HG03066 (cell line): Measurements from ENCODE around the gene ELMO1.

Experiments
- ATAC-seq: cut with Tn5 transposase; IDR thresholded peaks from one replicate; pipeline ENCODE4 v1.9.1; 2021; ENCODE audit warnings: low read depth; ENCODE audit not compliant: unreplicated experiment

The ELMO1 gene

DNA sequence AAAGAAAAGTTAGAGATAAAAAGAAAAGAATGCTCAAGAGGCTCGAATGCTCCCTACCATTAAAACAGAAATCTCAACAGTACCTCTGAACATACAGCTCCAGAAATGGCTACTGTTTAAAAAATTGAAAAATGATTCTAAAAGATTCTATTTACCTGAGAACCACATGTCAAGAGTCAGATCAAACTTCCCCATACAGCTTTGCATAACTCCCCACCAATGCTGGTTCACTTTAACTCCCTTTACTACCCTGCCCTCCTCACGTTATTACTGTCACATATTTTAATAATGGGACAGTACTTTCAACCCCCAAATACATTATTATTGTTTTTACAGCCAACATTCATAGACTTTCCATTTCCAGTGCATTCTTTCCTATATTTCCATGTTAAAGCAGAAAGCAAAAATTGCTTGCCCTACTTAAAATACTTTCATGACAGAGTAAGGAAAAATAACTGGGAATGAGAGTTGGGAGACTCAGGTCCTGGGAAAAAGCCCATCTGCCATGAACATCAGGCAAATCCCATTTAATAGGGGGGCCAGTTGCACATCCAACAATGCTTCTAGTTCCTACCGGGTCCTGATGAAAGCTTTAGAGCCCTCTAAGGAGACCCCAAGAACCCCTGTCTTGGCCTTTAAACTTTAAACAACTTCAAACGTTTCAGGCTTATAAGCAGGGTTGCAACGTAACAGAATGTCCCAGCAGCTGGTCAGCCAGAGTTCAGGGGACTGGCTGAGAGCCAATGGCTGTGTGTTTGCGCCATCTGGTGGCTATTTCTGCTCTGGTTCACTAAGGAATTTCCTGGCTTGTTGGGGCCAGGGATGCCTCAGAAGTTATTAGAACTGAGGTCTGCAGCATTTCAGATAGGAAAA is 247.4 kb downstream of the ELMO1 start:
- no peak for ATAC-seq

DNA sequence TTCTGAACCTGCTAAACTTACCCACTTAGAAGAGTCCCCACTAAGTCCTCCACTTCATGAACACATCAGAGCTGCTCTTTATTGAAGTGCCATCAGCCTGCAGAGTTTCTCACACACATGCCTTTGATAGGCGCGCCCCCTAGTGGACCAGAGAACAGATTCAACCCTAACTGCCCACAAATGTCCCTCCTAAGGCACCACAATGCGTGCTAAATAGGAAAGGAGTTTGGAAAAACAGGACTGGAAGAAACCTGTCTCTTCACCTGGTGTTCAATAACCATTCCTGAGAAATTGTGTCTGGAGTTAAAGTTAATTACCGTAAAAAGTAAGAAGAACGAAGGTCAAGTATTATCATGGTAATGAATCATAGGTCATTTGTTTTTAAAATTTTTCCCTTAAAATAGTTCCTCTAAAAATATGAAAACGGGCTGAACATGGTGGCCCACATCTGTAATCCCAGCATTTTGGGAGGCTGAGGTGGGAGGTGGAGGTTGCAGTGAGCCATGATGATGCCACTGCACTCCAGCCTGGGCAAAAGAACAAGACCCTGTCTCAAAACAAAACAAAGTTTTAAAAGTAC is 249.7 kb downstream of the ELMO1 start:
- no peak for ATAC-seq

DNA sequence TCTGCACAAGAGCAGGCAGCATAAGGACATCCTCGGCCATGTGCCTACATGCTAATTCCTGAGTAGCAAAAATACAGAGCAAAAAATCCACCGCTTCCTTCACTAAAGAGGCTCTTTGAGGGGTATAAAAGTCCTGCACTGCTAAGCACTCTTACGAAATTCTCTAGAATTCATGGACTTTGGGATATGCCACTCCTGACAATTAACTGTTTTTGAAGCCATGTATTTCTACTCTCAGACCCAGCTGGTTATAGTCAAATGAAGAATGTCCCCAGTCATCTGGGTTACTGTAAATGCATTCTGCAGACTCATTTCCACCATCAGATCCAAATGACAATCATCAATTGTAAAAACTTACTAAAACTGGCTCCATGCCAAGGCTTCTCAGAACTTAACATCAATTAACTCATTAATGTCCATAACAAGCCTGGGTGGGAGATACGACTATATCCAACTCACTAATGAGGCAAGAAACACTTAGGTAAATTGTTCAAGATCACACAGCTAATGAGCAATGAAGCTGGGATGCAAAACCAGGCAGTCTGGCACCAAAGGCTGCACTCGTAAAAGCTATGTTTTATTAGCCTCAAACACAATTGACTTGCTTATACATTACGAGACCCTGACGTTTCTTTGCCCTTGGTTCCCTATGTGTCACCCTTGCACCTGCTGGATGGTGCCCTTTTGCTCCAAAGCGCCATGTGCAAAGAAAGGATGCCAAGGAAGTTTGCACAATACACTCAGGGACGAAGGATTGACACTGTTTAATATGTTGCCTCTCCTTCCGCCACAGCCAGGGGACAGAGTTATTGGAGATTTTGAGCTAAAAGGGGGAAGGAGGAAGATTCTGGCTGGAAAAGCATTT is 250.4 kb downstream of the ELMO1 start:
- no peak for ATAC-seq

DNA sequence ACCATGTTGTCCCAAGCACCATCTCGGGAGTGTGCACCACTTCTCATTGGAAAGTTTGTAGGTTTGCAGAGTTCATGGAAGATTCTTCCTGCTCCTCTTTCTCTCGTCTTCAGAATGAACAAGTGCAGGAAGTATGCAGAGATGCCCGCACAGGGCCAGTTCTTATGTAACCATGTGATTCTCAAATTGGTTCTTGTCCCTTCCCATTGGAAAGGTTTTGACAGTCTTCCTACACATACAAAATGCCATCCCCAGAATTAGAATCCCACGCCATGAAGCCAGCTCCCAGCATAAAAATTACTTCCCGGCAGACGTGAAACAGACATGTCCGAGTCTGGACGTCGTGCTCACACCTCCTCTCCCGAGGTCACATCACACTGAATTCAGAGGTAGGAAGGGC is 251.6 kb downstream of the ELMO1 start:
- ATAC-seq: no peak

DNA sequence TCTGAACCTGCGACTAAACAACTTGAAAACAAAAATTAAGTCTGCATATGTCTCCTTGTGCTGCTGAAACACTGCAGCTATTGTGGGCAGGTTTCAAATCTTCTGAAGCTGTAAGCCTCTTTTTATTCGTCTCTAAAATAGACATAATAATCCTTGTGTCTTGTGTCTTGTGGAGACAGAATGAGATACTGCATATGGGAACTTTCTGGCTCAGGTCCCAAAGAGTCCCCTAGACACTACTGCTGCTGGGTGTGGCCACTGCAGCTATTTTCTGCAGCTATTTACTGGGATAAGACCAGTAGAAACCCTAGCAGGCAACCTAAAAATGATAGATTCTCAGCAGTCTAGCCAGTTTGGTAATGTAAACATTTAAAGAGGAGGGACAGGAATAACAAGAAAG is 252.0 kb downstream of the ELMO1 start:
- ATAC-seq: no peak

DNA sequence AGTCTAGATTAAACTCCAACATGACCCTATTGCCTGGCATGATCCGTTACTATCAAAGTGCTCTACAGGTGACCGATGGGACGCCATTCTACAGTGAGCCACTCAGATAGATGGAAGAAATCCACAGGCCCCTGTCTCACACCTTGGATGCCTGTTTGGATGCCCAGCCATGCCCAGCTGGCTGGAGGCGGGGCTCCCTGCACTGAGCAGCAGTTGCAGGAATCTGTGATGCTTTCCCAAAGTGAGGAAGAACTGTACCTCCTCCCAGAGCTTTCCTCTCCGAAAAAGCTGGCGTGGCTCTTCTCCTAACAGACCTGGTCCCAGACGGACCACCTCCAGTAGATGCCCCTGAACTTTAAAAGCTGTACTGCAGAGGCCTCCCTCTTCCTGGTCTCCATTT is 253.3 kb downstream of the ELMO1 start:
- no peak for ATAC-seq

DNA sequence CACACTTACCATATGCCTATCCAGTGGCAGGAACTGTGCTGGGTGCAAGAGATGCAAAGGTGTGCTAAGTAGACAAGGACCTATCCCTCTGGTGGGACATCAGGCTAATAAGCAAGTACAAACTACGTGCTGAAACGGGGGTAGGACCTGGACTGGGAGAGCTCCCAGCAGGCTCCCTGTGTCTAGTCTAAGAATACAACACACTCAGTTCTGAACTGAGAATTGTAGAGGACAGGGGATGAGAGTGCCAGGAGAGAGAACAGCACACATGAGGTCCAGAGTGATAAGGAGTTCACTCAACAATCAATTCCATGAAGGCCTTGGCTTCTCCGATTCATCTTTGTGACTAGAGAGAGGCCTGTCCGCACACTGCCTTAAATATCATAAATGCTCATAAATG is 253.7 kb downstream of the ELMO1 start:
- no peak for ATAC-seq

GRCh38 chr7:37193775-37194135 is 254.9 kb downstream of the ELMO1 start:
- no peak for ATAC-seq

- no peak for ATAC-seq
Measured at GRCh38 chr7:37193087-37193774, 255.4 kb downstream of the ELMO1 start.

GRCh38 chr7:37191797-37192196 is 256.9 kb downstream of the ELMO1 start:
- no peak for ATAC-seq

DNA sequence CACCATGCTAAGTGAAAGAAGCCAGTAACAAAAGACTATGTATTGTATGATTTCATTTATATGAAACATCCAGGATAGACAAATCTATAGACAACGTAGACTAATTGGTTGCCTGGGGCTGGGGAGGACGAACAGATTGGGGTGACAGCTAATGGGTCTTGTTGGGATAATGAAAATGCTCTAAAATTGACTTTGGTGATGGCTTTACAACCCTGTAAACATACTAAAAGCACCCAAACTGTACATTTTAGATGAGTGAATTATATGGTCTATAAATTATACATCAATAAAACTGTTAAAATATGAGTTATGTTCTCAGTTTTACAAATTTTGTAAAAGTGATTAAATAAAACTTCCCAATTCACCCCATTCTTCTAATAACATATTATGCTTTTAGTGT is 261.5 kb downstream of the ELMO1 start:
- no peak for ATAC-seq

GRCh38 chr7:37186753-37187152 is 261.9 kb downstream of the ELMO1 start:
- ATAC-seq: no peak

GRCh38 chr7:37181550-37181932 is 267.1 kb downstream of the ELMO1 start:
- ATAC-seq: no peak

GRCh38 chr7:37180828-37181549 is 267.7 kb downstream of the ELMO1 start:
- no peak for ATAC-seq

DNA sequence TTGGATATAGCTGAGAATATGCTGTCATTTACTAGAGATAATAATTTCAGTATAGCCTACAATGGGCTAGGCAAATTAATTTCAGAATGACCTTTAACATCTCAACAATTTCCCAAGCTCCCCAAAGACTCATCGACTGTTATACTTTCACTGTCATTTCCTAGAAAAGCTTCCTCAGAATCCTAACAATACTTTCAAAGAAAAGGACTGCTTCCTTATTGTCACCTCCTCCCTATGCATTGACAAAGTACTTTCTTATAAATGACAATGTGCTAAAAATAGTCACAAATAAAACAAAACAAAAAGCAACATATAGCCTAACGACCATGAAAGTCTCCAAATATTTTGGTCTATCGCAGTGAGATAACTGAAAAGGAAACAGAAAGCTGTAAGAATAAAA is 272.6 kb downstream of the ELMO1 start:
- no peak for ATAC-seq

DNA sequence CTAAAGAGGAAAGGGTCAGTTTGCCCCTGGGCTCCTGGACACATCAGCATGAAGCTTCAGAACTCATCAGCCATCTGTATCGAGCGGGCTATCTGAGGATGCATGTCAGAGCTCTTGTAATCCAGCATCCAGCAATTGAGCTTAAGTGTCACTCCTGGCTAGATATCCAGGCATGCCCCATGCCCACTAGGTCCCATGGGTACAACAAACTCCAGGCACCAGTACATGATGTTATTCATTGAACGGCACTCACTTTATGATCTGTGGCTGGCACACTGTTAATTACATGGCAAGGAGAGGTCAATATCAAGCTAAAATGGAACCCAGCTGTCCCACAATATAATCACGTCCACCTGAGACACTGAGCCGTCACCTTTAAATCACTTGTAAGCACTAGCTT is 274.2 kb downstream of the ELMO1 start:
- no peak for ATAC-seq

DNA sequence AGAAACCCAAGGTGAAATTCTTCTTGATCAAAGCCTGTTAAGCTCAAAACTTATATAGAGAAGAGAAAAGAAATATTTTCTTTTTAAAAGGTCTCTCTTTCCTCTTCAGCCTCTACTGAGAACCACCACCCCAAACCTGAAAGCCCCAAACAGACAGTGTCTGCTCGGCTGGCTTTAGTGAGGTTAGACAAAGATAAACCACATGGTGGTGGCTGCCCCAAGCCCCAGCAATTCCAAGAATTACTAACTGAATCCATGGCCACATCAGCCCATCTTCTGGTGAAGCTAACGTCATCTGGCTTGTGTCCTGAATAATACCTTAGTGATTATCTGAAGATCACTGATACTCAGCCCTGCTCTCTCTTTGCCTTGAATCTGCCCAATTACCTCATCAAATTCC is 275.0 kb downstream of the ELMO1 start:
- no peak for ATAC-seq

DNA sequence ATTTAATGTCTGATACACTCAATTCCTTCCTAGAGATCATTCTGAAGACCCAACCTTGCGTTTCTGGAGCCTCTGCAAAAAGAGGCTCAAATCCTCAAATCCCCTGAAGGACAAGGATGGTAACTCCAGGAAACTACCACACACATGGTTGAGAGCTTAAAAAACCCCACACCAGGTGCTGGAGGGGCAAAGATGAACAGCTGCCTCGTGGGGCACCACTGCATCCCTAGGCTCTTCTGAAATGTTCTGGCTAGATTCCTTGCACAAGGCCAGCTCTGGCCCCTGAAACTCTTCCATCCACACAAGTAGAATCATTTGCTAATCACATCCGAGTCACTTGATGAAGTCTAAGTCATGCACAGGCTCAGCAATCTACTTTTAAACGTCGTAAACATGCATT is 286.6 kb downstream of the ELMO1 start:
- no peak for ATAC-seq

DNA sequence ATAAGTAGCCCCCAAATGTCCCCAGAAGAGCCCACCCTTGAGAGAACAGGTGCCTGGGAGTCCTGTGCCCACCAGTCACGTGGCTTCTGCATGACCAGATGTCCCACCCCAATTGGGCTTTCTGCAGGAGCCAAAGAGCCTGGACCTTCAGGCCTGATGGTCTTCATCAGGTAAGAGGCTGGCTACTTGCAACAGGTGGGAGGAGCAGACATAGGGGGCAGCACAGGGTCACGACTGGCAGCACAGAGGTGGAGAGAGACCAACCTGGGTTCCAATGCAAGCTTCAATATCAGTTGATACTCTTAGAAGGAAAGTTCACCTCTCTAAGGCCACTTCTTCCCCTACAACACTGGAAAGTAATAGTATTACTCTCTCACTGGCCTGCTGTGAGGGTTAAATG is 288.0 kb downstream of the ELMO1 start:
- no peak for ATAC-seq

DNA sequence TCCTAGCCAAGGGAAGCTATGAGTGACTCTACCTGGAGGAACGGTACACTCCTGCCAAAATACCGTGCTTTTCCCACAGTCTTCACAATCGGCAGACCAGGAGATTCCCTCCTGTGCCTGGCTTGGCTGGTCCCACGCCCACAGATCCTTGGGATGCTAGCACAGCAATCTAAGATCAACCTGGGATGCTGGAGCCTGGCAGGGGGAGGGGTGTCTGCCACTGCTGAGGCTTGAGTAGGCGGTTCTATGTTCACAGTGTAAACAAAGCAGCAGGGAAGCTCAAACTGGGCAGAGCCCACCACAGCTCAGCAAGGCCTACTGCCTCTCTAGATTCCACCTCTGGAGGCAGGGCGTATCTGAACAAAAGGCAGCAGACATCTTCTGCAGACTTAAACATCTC is 295.3 kb downstream of the ELMO1 start:
- no peak for ATAC-seq
